ENCODE results near the gene MED13. TPM values are rescaled to one million over a fixed set of nuclear protein-coding genes. Genes with fewer than 3 reads are reported as not detected.

MED13 gene
- total and polyA plus RNA-seq, 9 of the 15 experiments (the other 6 are each of a cell fraction or from before 2014, with no cell fraction given): 5.4 to 48.4 (median 28.2) TPM

- Histone ChIP-seq H3K9ac (ENCODE audit: insufficient read depth in 1 of 2, low read depth in 2 of 2, low read length in 2 of 2) (no peak overlapping the region), H2AFZ (ENCODE audit: low read depth, low read length) (no peak overlapping the region), H3K79me2 (ENCODE audit: control insufficient read depth, insufficient read depth, low read length) (peaks cover 69% of the 10 kb centered on the region), H3K4me2 (ENCODE audit: insufficient read depth, low read length) (no peak overlapping the region), H3K9me1 (ENCODE audit: control insufficient read depth, insufficient read depth, low read length) (no peaks in the 10 kb centered on the region), H3K27ac (ENCODE audit: extremely low read depth, low read depth, low read length) (no peak overlapping the region), H3K9me3 (replicated peaks; ENCODE audit: control insufficient read depth, insufficient read depth, low read depth, low read length) (no peaks in the 10 kb centered on the region), H4K20me1 (replicated peaks; ENCODE audit: control insufficient read depth, insufficient read depth, low read length) (no peaks in the 10 kb centered on the region; the same call in 1 of the 2 replicates), H3K36me3 (ENCODE audit: control insufficient read depth, insufficient read depth, low read length) (peaks cover 75% of the 10 kb centered on the region), H3K27me3 (ENCODE audit: control insufficient read depth in 2 of 2, insufficient read depth in 2 of 2, low read length in 2 of 2) (no peaks in the 10 kb centered on the region), H3K4me1 (replicated peaks in 1 of 2; ENCODE audit: control insufficient read depth in 2 of 2, insufficient read depth in 2 of 2, low read length in 2 of 2) (no peaks in the 10 kb centered on the region), H3K4me3 (no peak overlapping the region)
- POLR2A ChIA-PET: interaction anchor here (1.1 to 1.5 kb wide), 3 partner anchors 12 to 70 kb away, joined by 3 to 6 read pairs (median 4); no protein-coding TSS in a partner anchor
- BruUV-seq (replicated peaks): no TSS peak
- ATAC-seq: no peak
- DNase-seq (ENCODE audit: extremely low read depth in 1 of 4, low spot score in 3 of 4): no peak
- TF ChIP-seq TCFL5 (CRISPR knock-in tag; conservative IDR thresholded peaks at IDR 0.05) (no peak), TFE3 (CRISPR knock-in tag; IDR thresholded peaks at IDR 0.05) (no peak), HCFC1 (IDR thresholded peaks at IDR 0.05; ENCODE audit: low read depth, low read length) (no peak), SFPQ (IDR thresholded peaks at IDR 0.05; ENCODE audit: low read depth, low read length) (no peak), HDAC6 (IDR thresholded peaks at IDR 0.05; ENCODE audit: low read depth, low read length) (no peak), HES1 (IDR thresholded peaks at IDR 0.05; ENCODE audit: low read depth) (no peak), TFAM (CRISPR knock-in tag; conservative IDR thresholded peaks at IDR 0.05) (no peak), TEAD1 (CRISPR knock-in tag; IDR thresholded peaks at IDR 0.05) (no peak), ZNF778 (CRISPR knock-in tag; IDR thresholded peaks at IDR 0.05) (no peak), NCOA6 (IDR thresholded peaks at IDR 0.05) (no peak), HNRNPUL1 (IDR thresholded peaks at IDR 0.05; ENCODE audit: low read length) (no peak), ERF (CRISPR knock-in tag; IDR thresholded peaks at IDR 0.05) (no peak)
- TF ChIP-seq, protein P1, sequence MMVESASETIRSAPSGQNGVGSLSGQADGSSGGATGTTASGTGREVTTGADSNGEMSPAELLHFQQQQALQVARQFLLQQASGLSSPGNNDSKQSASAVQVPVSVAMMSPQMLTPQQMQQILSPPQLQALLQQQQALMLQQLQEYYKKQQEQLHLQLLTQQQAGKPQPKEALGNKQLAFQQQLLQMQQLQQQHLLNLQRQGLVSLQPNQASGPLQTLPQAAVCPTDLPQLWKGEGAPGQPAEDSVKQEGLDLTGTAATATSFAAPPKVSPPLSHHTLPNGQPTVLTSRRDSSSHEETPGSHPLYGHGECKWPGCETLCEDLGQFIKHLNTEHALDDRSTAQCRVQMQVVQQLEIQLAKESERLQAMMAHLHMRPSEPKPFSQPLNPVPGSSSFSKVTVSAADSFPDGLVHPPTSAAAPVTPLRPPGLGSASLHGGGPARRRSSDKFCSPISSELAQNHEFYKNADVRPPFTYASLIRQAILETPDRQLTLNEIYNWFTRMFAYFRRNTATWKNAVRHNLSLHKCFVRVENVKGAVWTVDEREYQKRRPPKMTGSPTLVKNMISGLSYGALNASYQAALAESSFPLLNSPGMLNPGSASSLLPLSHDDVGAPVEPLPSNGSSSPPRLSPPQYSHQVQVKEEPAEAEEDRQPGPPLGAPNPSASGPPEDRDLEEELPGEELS (CRISPR knock-in tag; IDR thresholded peaks at IDR 0.05; ENCODE audit: borderline replicate concordance): no peak
- WGBS (ENCODE audit: insufficient coverage, low coverage, missing lambda C conversion rate): 92% methylated on average over 2 of the region's 2 CpGs
- intact Hi-C loops (cut with micrococcal nuclease): no loop called here
- FAIRE-seq: no peak
- CTCF ChIA-PET (ENCODE audit: low intra/inter-chr PET ratio): no interaction called here
- in situ Hi-C loops (cut with MboI): no loop called here
Observed at GRCh38 chr17:62048262-62048661, 16.8 kb downstream of the MED13 start.
